Measurements from ENCODE around the gene IL3RA. TPM values are rescaled to one million over a fixed set of nuclear protein-coding genes. Genes with fewer than 3 reads are reported as not detected.
A peak's percentile ranks its signal among the peaks of the same experiment; 100 is the strongest.

Gene IL3RA
- total RNA-seq, 1 experiment from 2014 or later = 0.26 TPM

GRCh38 chrX:1386338-1387127 is 49.9 kb downstream of the IL3RA start (continued):
- no peak for TF ChIP-seq NR3C1 (CRISPR knock-in tag; conservative IDR thresholded peaks at IDR 0.05; ENCODE audit: low read depth)
- TF ChIP-seq, protein P1, sequence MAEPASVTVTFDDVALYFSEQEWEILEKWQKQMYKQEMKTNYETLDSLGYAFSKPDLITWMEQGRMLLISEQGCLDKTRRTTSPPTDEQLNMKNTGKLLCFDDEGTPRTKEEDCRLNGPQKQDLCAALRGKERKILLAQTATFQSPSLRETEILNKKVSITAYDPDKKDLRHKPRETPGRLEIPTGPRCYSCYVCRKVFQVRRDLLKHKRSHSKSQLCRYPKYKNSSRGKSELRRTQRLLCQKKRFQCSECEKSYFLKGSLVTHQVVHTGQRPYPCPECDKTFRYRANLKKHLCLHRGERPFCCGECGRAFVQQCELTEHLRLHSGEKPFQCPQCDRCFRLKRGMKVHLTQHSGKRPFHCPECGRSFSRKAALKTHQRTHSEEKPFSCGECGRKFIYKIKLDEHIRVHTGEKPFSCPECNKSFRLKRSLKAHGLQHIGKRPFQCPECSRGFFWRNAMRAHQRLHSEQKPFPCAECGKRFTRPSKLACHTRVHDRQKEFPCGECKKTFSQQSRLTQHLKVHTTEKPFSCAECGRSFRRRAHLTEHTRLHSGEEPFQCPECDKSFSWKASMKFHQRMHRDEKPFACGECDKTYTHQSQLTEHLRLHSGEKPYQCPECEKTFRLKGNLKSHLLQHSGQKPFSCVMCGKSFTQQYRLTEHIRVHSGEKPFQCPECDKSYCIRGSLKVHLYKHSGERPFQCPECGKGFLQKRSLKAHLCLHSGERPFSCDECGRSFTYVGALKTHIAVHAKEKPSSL (CRISPR knock-in tag; conservative IDR thresholded peaks at IDR 0.05) = no peak

GRCh38 chrX:1387141-1387776 is 50.7 kb downstream of the IL3RA start:
- CTCF ChIA-PET = no interaction called here
- H3K27me3 Mint-ChIP-seq (ENCODE audit: low read depth) = no peaks in the 10 kb centered on the region
- no peak for ATAC-seq

DNA sequence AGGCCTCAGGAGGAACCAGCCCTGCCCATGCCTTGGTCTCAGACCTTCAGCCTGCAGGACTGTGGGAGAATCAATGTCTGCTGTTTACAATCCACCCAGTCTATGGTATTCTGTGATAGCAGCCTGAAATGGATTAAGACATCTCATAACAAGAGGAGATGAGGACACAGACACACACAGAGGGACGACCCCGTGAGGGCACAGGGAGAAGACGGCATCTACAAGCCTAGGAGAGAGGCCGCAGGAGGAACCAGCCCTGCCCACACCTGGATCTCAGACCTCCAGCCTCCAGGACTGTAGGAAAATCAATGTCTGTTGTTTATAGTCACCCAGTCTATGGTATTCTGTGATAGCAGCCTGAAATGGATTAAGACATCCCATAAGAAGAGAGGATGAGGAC is 52.1 kb downstream of the IL3RA start:
- Mint-ChIP-seq H3K4me3 (peak overlapping the region; percentile 47), H3K36me3 (peaks cover 69% of the 10 kb centered on the region)
- CTCF ChIA-PET = no interaction called here

More at GRCh38 chrX:1387141-1387776, 50.7 kb downstream of the IL3RA start:
- Mint-ChIP-seq H3K4me3 (no peak overlapping the region), H3K4me1 (peaks cover 30% of the 10 kb centered on the region), H3K27ac (peak overlapping the region; percentile 91; the same call in 1 of the 2 replicates), H3K36me3 (peaks cover 73% of the 10 kb centered on the region), H3K9me3 (no peaks in the 10 kb centered on the region)
- POLR2A ChIA-PET = no interaction called here
- TF ChIP-seq SMAD4 (CRISPR knock-in tag; IDR thresholded peaks at IDR 0.05) = no peak
- TF ChIP-seq TP53 (CRISPR knock-in tag; IDR thresholded peaks at IDR 0.05) = no peak
- DNase-seq (ENCODE audit: low spot score) = peak; percentile 7

More for the DNA sequence above, 52.1 kb downstream of the IL3RA start:
- DNase-seq (ENCODE audit: low spot score) (peak; percentile 4), ATAC-seq (no peak)
- no peaks in the 10 kb centered on the region for H3K27me3 Mint-ChIP-seq (ENCODE audit: low read depth)
- POLR2A ChIA-PET = no interaction called here
- TF ChIP-seq GRHL2 (CRISPR knock-in tag; IDR thresholded peaks at IDR 0.05; ENCODE audit: insufficient replicate concordance, severe bottlenecking) = no peak
- TF ChIP-seq SMAD3 (CRISPR knock-in tag; IDR thresholded peaks at IDR 0.05; ENCODE audit: borderline replicate concordance) = no peak
- no peak for TF ChIP-seq FOXP1 (CRISPR knock-in tag; IDR thresholded peaks at IDR 0.05; ENCODE audit: borderline replicate concordance)
- no peak for TF ChIP-seq ZNF138 (CRISPR knock-in tag; conservative IDR thresholded peaks at IDR 0.05)
- TF ChIP-seq IRF1 (CRISPR knock-in tag; IDR thresholded peaks at IDR 0.05) = no peak
- no peak for TF ChIP-seq ZNF396 (CRISPR knock-in tag; IDR thresholded peaks at IDR 0.05; ENCODE audit: borderline replicate concordance)
- TF ChIP-seq AR (CRISPR knock-in tag; IDR thresholded peaks at IDR 0.05) = no peak
- no peak for TF ChIP-seq OVOL2 (CRISPR knock-in tag; IDR thresholded peaks at IDR 0.05; ENCODE audit: borderline replicate concordance)
- TF ChIP-seq, protein P2, sequence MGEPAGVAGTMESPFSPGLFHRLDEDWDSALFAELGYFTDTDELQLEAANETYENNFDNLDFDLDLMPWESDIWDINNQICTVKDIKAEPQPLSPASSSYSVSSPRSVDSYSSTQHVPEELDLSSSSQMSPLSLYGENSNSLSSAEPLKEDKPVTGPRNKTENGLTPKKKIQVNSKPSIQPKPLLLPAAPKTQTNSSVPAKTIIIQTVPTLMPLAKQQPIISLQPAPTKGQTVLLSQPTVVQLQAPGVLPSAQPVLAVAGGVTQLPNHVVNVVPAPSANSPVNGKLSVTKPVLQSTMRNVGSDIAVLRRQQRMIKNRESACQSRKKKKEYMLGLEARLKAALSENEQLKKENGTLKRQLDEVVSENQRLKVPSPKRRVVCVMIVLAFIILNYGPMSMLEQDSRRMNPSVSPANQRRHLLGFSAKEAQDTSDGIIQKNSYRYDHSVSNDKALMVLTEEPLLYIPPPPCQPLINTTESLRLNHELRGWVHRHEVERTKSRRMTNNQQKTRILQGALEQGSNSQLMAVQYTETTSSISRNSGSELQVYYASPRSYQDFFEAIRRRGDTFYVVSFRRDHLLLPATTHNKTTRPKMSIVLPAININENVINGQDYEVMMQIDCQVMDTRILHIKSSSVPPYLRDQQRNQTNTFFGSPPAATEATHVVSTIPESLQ (CRISPR knock-in tag; IDR thresholded peaks at IDR 0.05) = no peak
- peaks cover 29% of the 10 kb centered on the region for H3K4me1 Mint-ChIP-seq
- H3K27ac Mint-ChIP-seq = 0 out of 2 replicates have a peak overlapping the region, but pooled peaks have one; percentile 32
- H3K9me3 Mint-ChIP-seq = no peaks in the 10 kb centered on the region
